SH-SY5Y (cell line): ENCODE results near the gene UST.

Experiments
- GATA2 ChIP-seq: IDR thresholded peaks from 2 replicates; pipeline ENCODE4 v1.6.1; 2011; ENCODE audit warnings: mild to moderate bottlenecking, low read depth, low read length
- GATA3 ChIP-seq: IDR thresholded peaks from 2 replicates; pipeline ENCODE4 v1.6.1; 2011; ENCODE audit warnings: low read depth, mild to moderate bottlenecking, low read length, moderate library complexity

- TF ChIP-seq GATA2 (no peak), GATA3 (no peak)
Measured at GRCh38 chr6:148990403-148990802, 243.6 kb downstream of the UST start.
